Measurements from ENCODE around the gene MRPL28.
"Not testable (repeated sequence)": the region's sequence is repeated elsewhere in the genome, so short reads cannot be mapped to it uniquely, and the experiment has no call there.

MRPL28 gene

GRCh38 chr16:373020-373598, 2.8 kb upstream of the MRPL28 start:
- DNase-seq, result no peak

- no peak for DNase-seq
Measured at GRCh38 chr16:372302-372983, 2.1 kb upstream of the MRPL28 start.

- no peak for DNase-seq
Measured at GRCh38 chr16:371515-372301, 1.4 kb upstream of the MRPL28 start.

GRCh38 chr16:370979-371514, 709 bp upstream of the MRPL28 start:
- no peak for DNase-seq

- DNase-seq, result no peak
Measured at GRCh38 chr16:369866-370436, 387 bp downstream of the MRPL28 start.

- no peak for DNase-seq
Measured at GRCh38 chr16:369275-369865, 968 bp downstream of the MRPL28 start.

GRCh38 chr16:368388-369158, 1.8 kb downstream of the MRPL28 start:
- no peak for DNase-seq

GRCh38 chr16:367333-367903, 2.9 kb downstream of the MRPL28 start:
- DNase-seq, result no peak

GRCh38 chr16:366476-366875, 3.9 kb downstream of the MRPL28 start:
- DNase-seq, result no peak

- no peak for DNase-seq
Measured at GRCh38 chr16:364595-365491, 5.5 kb downstream of the MRPL28 start.

GRCh38 chr16:363766-364490, 6.4 kb downstream of the MRPL28 start:
- DNase-seq, result no peak

- DNase-seq, result no peak
Measured at GRCh38 chr16:363110-363765, 7.1 kb downstream of the MRPL28 start.

GRCh38 chr16:362702-362999, 7.7 kb downstream of the MRPL28 start:
- not testable (repeated sequence) for DNase-seq

- peak; percentile 78 for DNase-seq
Measured at GRCh38 chr16:361872-362701, 8.3 kb downstream of the MRPL28 start.

GRCh38 chr16:361341-361871, 8.9 kb downstream of the MRPL28 start:
- DNase-seq, result no peak

- DNase-seq, result no peak
Measured at GRCh38 chr16:360698-361336, 9.5 kb downstream of the MRPL28 start.

GRCh38 chr16:359871-360697, 10.3 kb downstream of the MRPL28 start:
- no peak for DNase-seq

Measured in NCI-H345 (cell line).